Kidney (tissue), 14 donors: Measurements from ENCODE around the gene KXD1. TPM values are rescaled to one million over a fixed set of nuclear protein-coding genes. Genes with fewer than 3 reads are reported as not detected.

Experiments used
- DNase-seq, 5 donors: peaks; one replicate each; pipeline ENCODE4 v3.0.0-alpha.2; 2013 to 2020
- FAIRE-seq: peaks from 2 replicates; lab custom pipeline; 2012; peaks lifted over from hg19 to GRCh38; lab: Jason Lieb, UNC
- H3K27ac ChIP-seq, 2 donors: one replicate each; pipeline ENCODE4 v1.7.0; 2013; ENCODE audit warnings: low read depth in 2 of 2, low read length in 2 of 2, inconsistent platforms in 1 of 2
- H3K27me3 ChIP-seq: one replicate; pipeline ENCODE4 v1.7.1; 2013; ENCODE audit warnings: low read length, inconsistent platforms; ENCODE audit not compliant: control insufficient read depth, insufficient read depth
- H3K36me3 ChIP-seq, 3 donors: one replicate each; pipeline versions ENCODE4 v1.7.0 to v1.7.1; 2013; ENCODE audit warnings: low read length in 3 of 3, control low read depth in 1 of 3, inconsistent platforms in 1 of 3; ENCODE audit not compliant: insufficient read depth in 3 of 3, control insufficient read depth in 2 of 3
- H3K4me1 ChIP-seq, 3 donors: one replicate each; pipeline versions ENCODE4 v1.7.0 to v1.7.1; 2013; ENCODE audit warnings: low read length in 3 of 3, inconsistent platforms in 1 of 3, low read depth in 1 of 3; ENCODE audit not compliant: control insufficient read depth in 2 of 3, insufficient read depth in 2 of 3
- H3K4me3 ChIP-seq, 3 donors: one replicate each; pipeline versions ENCODE4 v1.7.0 to v1.8.1; 2013; ENCODE audit warnings: low read length in 3 of 3, control low read depth in 1 of 3, inconsistent platforms in 1 of 3
- H3K9ac ChIP-seq, 3 donors: one replicate each; pipeline versions ENCODE4 v1.7.0 to v1.7.1; 2013; ENCODE audit warnings: low read length in 3 of 3, control low read depth in 1 of 3, inconsistent platforms in 1 of 3
- H3K9me3 ChIP-seq, 3 donors: one replicate each; pipeline versions ENCODE4 v1.7.0 to v1.7.1; 2013; ENCODE audit warnings: low read length in 3 of 3, control low read depth in 1 of 3, inconsistent platforms in 1 of 3; ENCODE audit not compliant: control insufficient read depth in 2 of 3, insufficient read depth in 1 of 3
- CTCF ChIP-seq: IDR thresholded peaks from 3 replicates; pipeline ENCODE4 v1.5.1; 2012; ENCODE audit warnings: mild to moderate bottlenecking, moderate library complexity, borderline replicate concordance; ENCODE audit not compliant: insufficient read depth; ENCODE audit errors: extremely low read depth
- intact Hi-C: fragments of 100-400 bp; cut with DNase I; formaldehyde crosslinking; loops from one replicate; pipeline ENCODE4 v1.11.1; 2022
- polyA plus RNA-seq: library from polyadenylated mRNA; stranded (reverse); fragments of 350-450 nt; fragmentation: Illumina TruSeq; extraction: RNeasy Lipid Tissue Mini Kit (QIAGEN cat#74804); gene quantifications from one replicate; pipeline ENCODE4 v1.2.3, GENCODE V29; 2014; ENCODE audit warnings: low read depth, low replicate concordance; ENCODE audit not compliant: insufficient read depth
- total RNA-seq: library from RNA; stranded (reverse); fragmentation: NEBNext Ultra II Directional; extraction: Animal tissue kit (Norgen Biotek cat#: 25700); gene quantifications from one replicate; pipeline ENCODE4 v1.2.1, GENCODE V29; 2021
- donor health status: control.
- donor health status: control.
- donor health status: control.
- donor health status: control.
- donor health status: control.
- donor health status: DM: yes; HTN: yes; CAD: no.
- donor health status: Normal renal cell carcinoma (clear cell type).

KXD1 gene
- total and polyA plus RNA-seq, 2 donors from 2014 or later = 56.3 to 69.9 TPM

DNA sequence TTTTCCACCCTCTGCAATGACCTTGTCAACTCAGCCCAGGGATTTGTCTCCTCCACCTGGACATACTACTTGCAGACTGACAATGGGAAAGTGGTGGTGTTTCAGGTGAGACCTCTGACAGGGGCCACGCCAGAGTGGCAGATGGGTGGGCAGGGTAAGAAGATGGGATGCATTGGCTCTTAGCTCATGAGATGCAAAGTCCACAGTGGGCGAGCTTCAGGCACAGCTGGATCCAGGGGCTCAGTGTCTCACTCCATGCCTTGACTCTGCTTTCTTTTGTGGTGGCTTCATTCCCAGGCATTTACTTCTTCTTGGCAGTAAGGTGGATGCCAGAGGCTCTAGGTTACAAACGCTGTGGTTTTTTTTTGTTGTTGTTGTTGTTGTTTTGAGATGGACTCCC lies 58.4 kb downstream of the KXD1 start:
- FAIRE-seq = no peak
- Histone ChIP-seq H3K27ac (no peak overlapping the region), H3K4me3 (no peak overlapping the region), H3K27me3 (peaks cover 14% of the 10 kb centered on the region), H3K36me3 (no peaks in the 10 kb centered on the region), H3K9me3 (no peaks in the 10 kb centered on the region), H3K9ac (no peak overlapping the region), H3K4me1 (peaks cover 0 to 6% (median 0%) of the 10 kb centered on the region in 3 donors)
- no peak for DNase-seq
- intact Hi-C loops = no loop called here
- no peak for TF ChIP-seq CTCF

DNA sequence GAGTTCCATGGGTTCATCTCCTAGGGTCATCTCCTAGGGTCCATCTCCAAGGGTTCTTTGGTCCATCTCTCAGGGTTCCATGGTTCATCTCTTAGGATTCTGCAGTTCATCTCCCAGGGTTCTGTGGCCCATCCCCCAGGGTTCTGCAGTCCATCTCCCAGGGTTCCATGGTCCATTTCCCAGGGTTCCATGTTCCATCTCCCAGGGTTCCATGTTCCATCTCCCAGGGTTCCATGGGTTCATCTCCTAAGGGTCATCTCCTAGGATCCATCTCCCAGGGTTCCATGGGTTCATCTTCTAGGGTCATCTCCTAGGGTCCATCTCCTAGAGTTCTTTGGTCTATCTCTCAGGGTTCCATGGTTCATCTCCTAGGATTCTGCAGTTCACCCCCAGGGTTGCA lies 59.9 kb downstream of the KXD1 start:
- Histone ChIP-seq H3K4me1 (peaks cover 0 to 2% (median 0%) of the 10 kb centered on the region in 3 donors), H3K27me3 (peaks cover 4% of the 10 kb centered on the region), H3K27ac (no peak overlapping the region), H3K36me3 (no peaks in the 10 kb centered on the region), H3K9me3 (no peaks in the 10 kb centered on the region), H3K9ac (no peak overlapping the region), H3K4me3 (no peak overlapping the region)
- DNase-seq = no peak
- intact Hi-C loops = no loop called here
- no peak for FAIRE-seq
- no peak for TF ChIP-seq CTCF

DNA sequence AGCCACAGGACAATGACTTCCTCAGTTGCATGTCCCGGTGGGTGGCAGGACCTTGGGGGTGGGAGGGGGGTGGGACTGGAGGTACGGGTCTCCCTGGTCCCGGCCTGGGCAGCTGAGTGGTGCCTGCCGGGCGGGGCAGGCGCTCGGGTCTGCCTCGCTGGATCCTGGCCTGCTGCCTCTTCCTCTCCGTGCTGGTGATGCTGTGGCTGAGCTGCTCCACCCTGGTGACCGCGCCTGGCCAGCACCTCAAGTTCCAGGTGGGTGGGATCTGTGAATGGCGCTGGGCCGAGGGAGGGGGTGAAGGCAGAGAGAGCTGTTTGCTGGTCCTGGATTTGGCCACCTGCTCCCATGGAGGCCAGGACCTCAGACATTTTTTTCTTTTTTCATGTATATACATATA lies 60.6 kb downstream of the KXD1 start:
- Histone ChIP-seq H3K36me3 (no peaks in the 10 kb centered on the region), H3K27me3 (peaks cover 3% of the 10 kb centered on the region), H3K9me3 (no peaks in the 10 kb centered on the region), H3K4me1 (no peaks in the 10 kb centered on the region), H3K9ac (no peak overlapping the region), H3K4me3 (no peak overlapping the region), H3K27ac (no peak overlapping the region)
- intact Hi-C loops = no loop called here
- TF ChIP-seq CTCF = no peak
- FAIRE-seq (no peak), DNase-seq (no peak)

Other genes starting within 250 kb of the KXD1 start
- 87.7 TPM for gene LSM4, start 234.8 kb upstream of the KXD1 start, total RNA-seq
- 245 TPM for gene LSM4, start 234.8 kb upstream of the KXD1 start, polyA plus RNA-seq
- gene PGPEP1, start 217.3 kb upstream of the KXD1 start, total RNA-seq = 54.5 TPM
- gene PGPEP1, start 217.3 kb upstream of the KXD1 start, polyA plus RNA-seq = 76.1 TPM
- 51.2 TPM for gene GDF15, start 171.7 kb upstream of the KXD1 start, total RNA-seq
- 154 TPM for gene GDF15, start 171.7 kb upstream of the KXD1 start, polyA plus RNA-seq
- 13.1 TPM for gene LRRC25, start 160.2 kb upstream of the KXD1 start, total RNA-seq
- 2.7 TPM for gene LRRC25, start 160.2 kb upstream of the KXD1 start, polyA plus RNA-seq
- gene SSBP4, start 138.5 kb upstream of the KXD1 start, total RNA-seq = 64.9 TPM
- 74.9 TPM for gene SSBP4, start 138.5 kb upstream of the KXD1 start, polyA plus RNA-seq
- gene ISYNA1, start 119.7 kb upstream of the KXD1 start, total RNA-seq = 68.6 TPM
- gene ISYNA1, start 119.7 kb upstream of the KXD1 start, polyA plus RNA-seq = 101 TPM
- 25.2 TPM for gene ELL, start 35.8 kb upstream of the KXD1 start, total RNA-seq
- gene ELL, start 35.8 kb upstream of the KXD1 start, polyA plus RNA-seq = 5.7 TPM
- gene FKBP8, start 14.3 kb upstream of the KXD1 start, total RNA-seq = 207 TPM
- 314 TPM for gene FKBP8, start 14.3 kb upstream of the KXD1 start, polyA plus RNA-seq
- 828 TPM for gene UBA52, start 14.0 kb downstream of the KXD1 start, total RNA-seq
- gene UBA52, start 14.0 kb downstream of the KXD1 start, polyA plus RNA-seq = 1,481 TPM
- 56.9 TPM for gene REX1BD, start 30.9 kb downstream of the KXD1 start, total RNA-seq
- gene REX1BD, start 30.9 kb downstream of the KXD1 start, polyA plus RNA-seq = 104 TPM
- gene CRLF1, start 48.9 kb downstream of the KXD1 start, total RNA-seq = 28.9 TPM
- 6.6 TPM for gene CRLF1, start 48.9 kb downstream of the KXD1 start, polyA plus RNA-seq
- 5.9 TPM for gene TMEM59L, start 55.0 kb downstream of the KXD1 start, total RNA-seq
- gene TMEM59L, start 55.0 kb downstream of the KXD1 start, polyA plus RNA-seq = 1.5 TPM
- 16.1 TPM for gene KLHL26, start 79.2 kb downstream of the KXD1 start, total RNA-seq
- gene KLHL26, start 79.2 kb downstream of the KXD1 start, polyA plus RNA-seq = 5.6 TPM
- gene CRTC1, start 125.8 kb downstream of the KXD1 start, total RNA-seq = 26.8 TPM
- gene CRTC1, start 125.8 kb downstream of the KXD1 start, polyA plus RNA-seq = 10.9 TPM
- 33.2 TPM for gene COMP, start 233.4 kb downstream of the KXD1 start, total RNA-seq
- gene COMP, start 233.4 kb downstream of the KXD1 start, polyA plus RNA-seq = 1.8 TPM